ENCODE data around the gene NME9.
"Not testable (repeated sequence)": the region's sequence is repeated elsewhere in the genome, so short reads cannot be mapped to it uniquely, and the experiment has no call there.

NME9 gene, protein sequence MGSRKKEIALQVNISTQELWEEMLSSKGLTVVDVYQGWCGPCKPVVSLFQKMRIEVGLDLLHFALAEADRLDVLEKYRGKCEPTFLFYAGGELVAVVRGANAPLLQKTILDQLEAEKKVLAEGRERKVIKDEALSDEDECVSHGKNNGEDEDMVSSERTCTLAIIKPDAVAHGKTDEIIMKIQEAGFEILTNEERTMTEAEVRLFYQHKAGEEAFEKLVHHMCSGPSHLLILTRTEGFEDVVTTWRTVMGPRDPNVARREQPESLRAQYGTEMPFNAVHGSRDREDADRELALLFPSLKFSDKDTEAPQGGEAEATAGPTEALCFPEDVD

DNA sequence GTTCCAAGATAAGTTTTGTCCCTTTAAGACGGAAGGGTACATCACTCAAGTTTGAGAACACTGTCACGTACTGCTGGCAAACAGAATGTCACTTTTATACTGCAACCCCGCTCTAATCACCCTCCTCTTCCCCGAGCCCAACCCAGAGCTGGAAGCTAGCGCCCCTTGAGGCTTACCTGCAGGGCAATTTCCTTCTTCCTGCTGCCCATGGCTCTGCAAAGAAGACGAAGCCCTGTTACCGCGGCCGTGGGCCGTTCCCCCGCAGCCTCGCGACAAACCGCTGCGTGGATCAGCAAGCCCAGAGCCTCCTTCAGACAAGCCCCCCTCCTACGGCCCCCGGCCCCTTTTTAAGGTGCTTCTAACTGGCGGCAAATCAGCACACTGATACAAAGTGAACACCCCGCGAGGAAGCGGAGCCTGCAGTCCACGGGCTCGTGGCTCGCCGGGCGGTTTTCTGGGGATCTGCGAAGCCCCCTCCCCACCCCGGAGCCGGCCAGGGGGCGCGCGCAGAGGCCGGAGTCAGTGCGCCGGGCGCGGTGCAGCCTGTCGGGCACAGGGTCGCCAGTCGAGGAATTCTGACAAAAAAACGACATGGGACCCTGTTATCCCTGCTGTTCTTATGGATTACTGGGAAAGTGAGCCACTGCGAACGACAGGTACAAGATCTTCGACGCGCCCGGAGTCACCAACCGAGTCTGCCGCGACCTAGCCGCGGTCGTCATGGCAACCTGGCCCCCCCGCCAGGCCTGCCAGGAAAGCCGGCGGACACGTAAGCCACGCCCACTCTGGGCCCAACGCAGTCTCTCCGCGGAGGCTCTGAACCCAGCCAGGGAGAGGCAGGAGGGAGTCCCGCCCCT, at the start of gene NME9:
Gene NME9 (minus strand): TSS at position 725 of the 857 bp plus-strand sequence. CDS start 516 bp downstream, at position 209.
- peak; percentile 92 for DNase-seq (ENCODE audit: low read depth)

DNA sequence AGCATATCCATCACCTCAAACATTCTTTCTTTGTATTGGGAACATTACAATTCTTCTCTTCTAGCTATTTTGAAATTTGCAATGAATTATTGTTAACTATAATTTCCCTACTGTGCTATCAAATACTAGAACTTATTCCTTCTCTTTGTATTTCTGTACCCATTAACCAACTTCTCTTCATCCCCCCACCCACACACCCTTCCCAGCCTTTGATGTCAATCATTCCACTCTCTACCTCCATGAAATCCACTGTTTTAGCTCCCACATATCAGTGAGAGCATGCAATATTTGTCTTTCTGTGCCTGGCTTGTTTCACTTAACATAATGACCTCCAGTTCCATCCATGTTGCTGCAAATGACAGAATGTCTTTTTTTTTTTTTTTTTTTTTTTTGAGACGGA, 49.3 kb upstream of the NME9 start:
- DNase-seq (ENCODE audit: low read depth), result no peak

DNA sequence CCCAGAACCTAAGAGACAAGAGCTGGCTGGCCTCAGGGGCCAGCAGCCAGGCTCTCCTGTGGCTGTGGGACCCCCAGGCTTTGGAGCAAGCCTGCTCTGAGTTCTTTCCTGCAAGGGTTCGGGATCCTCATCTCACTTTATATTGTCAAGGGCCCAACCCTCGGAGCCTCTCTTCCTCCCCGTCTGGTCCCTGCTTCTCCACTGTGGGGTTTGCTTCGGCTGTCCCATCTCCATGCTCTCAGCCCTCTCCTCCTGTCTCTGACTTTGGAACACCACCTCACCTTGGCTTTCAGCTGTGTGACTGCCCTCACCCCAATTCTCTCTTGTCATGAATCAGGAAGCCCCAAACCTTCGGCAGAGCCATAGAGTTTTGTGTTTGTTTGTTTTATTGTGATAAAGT, 48.7 kb upstream of the NME9 start:
- DNase-seq (ENCODE audit: low read depth), result no peak

DNA sequence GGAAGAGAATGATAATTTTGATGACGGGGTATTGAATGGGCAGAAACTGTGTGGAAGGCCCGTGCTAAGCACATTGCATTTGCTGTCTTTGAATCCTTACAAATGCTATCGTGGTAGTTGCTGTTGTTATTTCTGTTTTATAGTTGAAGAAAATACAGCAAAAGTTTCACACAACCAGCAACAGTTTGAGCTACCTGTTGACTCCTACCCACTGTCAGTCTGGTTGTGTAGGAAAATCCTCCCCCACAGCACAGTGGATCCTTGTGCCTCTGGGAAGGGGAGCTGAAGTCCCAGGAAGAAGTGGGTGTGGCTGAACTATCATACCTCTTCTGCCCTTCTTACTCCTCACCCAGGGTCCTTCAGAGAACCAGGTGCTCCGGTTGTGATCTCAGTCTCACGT, 48.2 kb upstream of the NME9 start:
- DNase-seq (ENCODE audit: low read depth), result no peak

DNA sequence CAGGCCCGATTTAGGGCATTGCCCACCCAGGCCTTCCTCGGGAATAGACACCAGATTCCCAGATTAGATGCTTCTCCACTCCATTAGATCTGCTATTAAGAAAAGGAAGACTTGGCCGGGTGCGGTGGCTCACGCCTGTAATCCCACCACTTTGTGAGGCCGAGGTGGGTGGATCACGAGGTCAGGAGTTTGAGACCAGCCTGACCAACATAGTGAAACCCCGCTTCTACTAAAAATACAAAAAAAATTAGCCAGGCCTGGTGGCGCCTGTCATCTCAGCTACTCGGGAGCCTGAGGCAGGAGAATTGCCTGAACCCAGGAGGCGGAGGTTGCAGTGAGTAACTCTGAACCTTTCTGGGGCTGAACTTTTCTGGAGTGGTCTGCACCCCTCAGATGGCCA, 47.6 kb upstream of the NME9 start:
- DNase-seq (ENCODE audit: low read depth), result not testable (repeated sequence)

DNA sequence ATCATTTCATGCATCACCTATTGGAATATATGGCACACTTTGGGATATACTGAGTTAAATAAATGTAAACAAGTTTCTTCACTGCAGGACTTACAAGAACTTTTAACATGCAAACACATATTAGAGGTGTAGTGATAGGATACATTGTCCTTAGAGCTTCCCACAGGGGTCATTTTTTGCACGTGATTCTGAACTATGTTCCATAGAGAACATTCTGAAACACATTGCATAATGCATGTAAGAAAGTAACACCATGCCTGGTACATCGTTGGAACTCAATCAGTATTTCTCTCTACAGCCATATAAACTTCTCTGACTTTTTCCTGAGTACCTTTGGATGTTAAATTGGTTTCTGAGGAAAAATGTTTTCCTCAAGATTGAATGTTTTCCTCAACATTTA, 47.0 kb upstream of the NME9 start:
- no peak for DNase-seq (ENCODE audit: low read depth)

DNA sequence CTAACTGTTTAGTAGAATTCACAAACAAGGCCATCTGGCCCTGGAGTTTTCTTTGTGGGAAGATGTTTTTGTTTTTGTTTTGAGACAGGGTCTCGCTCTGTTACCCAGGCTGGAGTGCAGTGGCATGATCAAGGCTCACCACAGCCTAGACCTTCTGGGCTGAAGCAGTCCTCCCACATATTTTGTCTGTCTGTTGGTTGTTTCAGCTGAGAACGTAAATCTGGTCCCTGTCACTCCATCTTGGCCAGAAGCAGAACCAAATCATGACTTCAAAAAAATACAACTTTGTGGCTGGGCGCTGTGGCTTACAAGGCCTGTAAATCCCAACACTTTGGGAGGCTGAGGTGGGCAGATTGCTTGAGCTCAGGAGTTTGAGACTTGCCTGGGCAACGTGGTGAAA, 45.8 kb upstream of the NME9 start:
- no peak for DNase-seq (ENCODE audit: low read depth)

DNA sequence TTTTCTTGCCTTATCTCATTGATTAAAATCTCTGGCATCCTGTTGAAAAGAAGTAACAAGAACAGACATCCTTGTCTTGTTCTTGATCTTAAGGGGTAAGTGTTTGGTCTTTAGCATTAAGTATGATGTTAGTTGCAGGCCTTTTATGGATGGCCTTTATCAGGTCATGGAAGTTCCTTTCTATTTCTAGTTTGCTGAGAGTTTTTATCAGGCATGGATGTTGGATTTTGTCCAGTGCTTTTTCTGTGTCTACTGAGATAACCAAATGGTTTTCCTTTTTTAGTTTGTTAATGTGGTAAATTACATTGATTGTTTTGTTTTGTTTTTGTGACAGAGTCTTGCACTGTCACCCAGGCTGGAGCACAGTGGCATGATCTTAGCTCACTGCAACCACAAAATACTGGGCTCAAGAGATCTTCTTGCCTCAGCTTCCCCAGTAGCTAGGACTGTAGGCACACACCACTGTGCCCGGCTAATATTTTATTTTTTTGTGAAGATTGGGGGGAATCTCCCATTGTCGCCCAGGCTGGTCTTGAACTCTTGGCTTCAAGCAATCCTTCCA, 45.0 kb upstream of the NME9 start:
- DNase-seq (ENCODE audit: low read depth), result no peak

DNA sequence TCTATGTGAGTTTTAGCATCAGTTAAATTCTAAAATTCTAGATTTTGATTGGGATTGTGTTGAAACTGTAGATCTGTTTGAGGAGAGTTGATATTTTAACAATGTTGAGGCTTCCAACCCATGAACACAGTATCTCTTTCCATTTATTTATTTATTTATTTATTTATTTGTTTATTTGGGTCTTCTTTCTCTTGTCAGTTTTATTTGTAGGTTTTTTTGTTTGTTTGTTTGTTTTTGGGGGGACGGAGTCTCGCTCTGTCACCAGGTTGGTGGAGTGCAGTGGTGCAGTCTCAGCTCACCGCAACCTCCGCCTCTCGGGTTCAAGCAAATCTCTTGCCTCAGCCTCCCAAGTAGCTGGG, 44.1 kb upstream of the NME9 start:
- no peak for DNase-seq (ENCODE audit: low read depth)

DNA sequence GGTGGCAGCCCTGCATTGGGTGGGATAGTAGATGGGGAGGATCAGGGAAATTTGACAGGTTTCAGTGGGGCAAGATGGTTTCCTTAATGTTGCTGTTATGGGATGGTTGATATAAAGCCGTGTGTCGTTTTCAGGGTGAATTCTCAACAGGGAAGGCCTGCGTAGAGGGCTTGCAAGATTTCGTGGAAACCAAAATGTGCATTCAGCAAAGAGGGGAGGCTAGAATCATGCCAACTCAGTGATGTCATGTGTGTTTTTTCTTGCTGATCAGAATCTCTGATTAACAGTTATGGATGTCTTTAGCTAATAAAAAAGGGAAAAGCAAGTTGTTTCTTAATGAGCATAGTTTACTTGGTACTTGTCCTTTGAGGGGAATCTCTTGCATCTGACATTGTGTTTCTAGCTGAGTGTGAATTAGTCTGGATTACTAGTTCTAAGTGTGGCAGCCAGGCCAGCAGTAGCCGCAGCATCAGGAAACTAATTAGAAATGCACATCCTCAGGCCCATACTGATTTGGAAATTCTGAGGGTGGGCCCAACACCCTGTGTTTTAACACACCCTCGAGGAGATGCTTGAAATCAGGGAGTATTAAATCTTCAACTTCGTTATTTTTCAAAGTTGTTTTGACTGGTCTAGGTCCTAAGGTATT, 43.6 kb upstream of the NME9 start:
- no peak for DNase-seq (ENCODE audit: low read depth)

DNA sequence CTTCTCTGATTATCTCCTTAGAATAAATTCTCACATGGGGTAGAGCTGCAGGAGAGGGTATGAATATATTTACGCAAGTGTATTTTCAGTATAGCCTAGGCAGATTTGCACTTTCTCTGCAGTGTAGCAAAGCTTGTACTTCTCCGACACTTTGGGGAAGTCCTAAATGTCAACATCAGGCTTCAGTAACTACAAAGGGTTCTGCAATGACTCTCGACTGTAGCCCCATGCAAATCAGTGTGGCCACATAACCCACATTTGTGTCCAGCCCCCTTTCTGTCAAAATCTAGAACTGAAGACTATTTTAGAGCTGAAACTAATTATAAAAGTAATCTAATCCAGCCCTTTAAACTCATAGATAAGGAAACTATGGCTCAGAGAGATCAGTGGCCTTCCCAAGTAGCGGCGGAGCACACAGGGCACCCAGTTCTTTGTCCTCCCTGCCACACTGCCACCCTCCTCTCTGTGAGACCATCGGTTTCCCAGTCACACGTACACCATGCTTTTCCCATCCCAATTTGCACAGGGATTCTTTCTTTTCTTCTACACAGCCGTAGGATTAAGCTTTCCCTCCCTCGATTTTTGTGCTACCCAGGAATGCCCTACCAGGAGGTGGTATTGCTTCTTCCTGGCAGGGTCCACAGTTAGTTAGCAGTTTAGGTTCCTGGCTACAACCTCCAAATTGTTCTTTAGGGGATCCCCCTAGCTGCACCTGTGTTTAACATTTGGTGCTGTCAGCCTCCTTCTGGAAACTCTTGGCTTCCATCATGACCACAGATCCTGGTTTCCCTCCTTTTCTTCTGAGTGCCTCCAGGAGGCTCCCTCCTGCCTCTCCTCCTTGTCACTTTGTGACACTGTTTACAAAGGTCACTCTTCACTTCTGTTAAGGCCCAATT, 41.7 kb upstream of the NME9 start:
- no peak for DNase-seq (ENCODE audit: low read depth)

DNA sequence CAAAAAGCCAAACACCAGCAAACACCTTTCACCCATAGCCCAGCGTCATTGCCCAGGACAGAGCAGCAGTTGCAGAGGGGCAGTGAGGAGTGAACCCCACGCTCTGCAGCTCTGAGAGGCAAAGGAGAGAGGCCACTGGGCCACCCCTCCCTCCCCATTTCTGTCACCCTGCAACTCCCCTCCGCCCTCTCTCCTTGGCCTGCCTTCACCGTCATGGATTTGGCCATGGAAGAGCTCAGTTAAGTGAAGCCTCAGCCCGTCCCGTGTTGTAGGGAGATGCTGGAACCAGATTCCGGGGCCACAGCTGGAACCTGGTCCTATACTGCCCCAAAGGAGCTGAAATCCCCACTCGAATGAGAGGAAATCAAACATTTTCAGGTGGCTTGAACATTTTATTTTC, 40.7 kb upstream of the NME9 start:
- DNase-seq (ENCODE audit: low read depth), result no peak

DNA sequence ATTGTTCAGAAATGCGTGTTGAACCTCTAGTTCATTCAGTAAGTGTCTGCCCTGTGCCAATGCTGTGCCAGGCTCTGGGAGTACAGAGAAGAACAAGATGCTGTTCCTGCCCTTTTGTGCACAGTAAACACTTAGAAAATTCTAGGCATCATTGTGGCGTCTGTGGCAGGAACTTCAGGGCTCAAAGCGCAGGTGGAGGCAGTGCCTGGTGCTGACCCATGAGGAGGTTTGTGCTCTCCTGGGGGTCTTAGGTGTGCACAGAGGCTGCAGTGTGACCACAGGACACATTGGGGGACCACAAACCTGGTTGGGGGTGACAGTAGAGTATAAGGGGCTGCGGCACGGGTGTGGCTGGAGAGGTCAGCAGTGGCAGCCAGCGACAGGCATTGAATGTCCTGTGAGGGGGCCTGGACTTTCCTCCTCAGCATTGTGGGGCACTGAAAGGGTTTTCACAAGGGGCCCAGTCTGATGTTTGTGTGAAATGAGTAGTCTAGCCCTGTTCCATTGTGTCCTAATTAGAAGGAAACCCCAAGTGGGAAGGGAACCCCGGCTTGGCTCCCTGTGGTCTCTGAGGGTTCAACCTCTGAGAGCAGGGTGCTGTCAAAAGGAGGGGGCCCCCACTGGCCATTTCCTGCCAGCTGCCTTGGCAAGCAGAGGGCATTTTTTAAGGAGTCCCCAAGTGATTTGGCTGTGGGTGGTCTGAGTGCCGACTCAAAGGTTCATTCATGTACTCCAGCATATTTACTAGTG, 39.7 kb upstream of the NME9 start:
- DNase-seq (ENCODE audit: low read depth), result no peak

DNA sequence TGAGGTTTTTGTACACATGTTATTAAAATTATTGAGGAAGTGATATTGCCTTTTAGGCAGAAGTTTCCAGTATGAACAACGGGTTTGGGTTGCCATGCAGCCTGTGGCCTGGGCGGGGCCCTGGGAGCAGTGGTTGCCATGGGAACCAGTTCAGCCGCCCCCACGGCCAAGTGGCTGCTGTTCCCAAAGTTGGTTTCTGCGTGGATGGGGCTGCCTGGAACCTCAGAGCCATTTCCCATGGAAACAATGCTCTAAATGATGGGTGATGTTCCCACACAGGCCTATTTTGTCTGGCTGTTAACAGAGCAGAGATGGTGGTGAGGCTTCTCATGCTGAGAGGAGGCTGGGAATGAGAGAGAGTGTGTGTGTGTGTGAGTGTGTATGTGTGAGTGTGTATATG, 38.3 kb upstream of the NME9 start:
- DNase-seq (ENCODE audit: low read depth), result peak; percentile 9

DNA sequence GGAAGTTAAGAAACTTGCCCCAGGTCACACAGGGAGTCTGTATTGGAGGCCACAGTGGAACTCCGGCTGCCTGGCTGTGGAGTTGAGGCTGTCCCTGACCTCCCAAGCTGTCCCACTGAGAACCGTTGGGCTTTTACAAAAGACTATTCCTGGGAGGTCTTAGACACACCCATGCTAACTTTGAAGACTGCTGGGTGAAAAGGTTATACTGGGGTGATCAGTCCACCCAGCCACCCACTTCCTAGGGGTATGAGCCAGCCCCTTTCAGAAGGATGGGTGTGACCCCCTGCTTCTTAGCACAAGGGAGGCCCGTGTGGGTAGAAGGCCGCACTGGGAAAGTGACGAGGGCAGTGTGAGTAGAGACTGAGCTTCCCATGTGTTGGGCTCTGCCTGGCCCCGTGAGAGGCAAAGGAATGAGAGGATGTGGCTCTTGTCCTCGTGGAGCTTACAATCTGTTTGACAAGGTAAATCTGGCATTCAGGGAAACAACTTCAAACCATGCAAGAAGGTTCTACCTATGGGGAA, 37.7 kb upstream of the NME9 start:
- no peak for DNase-seq (ENCODE audit: low read depth)

DNA sequence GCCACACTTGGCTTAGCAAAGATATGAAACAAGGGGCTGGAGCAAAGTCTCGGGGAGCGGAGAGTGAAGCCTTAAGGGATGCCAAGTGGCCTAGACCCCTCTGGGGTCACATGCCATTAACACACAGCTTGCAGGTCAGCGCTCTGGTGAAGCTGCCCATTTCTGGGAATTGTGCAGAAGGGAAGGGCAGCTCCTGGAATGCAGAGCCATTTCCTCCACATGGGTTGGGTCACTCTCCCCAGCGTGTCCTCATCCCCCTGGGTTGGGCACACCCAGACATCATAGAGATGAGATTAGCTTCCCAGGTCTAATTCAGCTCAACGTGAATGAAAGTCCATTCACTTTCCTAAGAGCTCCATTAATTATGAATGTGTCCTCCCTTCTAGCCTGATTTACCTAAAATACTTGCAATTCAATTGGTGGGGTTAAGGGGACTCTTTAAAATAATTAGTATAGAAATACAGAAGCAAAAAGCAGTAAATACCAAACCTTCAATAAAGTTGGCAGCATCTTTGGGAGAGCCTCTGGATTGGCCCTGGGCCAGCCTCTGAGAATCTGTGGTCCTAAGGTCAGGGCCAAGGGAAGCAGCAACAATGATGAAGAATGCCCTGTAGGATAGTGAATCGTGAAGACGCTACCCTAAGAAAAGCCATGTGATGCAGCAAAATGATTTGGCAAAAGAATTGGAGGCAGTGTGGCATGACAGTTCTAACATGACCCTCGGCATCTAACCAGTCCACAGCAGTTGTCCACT, 36.5 kb upstream of the NME9 start:
- no peak for DNase-seq (ENCODE audit: low read depth)

DNA sequence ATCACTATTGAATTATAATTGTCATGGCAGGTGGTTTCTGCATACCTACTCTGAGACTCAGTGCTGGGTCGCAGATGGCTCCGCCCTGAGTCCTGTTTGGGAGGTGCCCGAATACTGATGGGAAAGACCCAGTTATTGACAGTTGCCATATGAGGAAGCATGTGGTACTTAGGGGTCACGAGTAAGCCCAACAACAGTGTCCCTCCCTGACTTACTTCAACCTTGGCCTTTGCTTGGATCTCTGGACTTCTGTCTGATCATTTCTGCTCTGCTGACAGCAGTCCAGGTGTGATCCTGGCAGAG, 35.6 kb upstream of the NME9 start:
- DNase-seq (ENCODE audit: low read depth), result no peak

DNA sequence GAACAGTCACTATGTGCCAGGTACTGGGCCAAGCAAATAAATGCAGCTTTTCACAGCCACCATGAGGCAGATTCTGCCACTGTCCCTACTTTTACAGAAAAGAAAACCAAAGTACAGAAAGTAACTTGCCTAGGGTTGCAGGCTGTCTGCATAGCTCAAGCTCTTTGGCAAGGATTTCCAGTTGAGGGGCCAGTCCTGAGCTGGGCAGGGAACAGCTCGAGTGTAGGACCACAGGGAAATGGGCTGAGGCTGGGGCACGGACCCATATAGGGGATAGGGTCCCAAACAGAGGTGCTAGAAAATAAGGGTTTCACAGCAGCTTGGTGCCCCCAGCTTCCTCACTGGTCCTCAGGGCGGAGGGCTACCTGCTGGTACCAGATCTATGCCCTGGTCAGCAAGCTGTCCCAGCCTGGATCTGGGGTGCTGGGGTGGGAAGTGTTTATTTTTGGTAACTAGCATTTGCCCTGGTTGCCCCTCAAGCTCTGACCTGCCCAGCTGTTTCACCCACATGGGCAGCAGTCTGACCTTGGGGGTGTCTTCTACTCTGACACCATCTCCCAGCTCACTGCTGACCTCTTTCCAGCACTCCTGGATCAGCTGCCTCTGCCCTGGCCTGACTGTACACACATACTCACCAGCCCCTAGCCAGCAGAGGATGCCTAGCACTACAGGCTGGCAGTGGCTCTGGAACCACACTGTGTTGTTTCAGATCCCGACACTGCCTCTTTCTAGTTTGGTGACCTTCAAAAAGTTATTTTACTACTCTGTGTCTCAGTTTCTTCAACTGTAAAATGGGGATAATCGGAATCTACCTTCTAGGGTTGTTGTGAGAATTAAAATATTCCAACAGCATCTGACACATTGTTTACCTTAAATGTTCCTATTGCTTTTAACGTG, 35.0 kb upstream of the NME9 start:
- no peak for DNase-seq (ENCODE audit: low read depth)

DNA sequence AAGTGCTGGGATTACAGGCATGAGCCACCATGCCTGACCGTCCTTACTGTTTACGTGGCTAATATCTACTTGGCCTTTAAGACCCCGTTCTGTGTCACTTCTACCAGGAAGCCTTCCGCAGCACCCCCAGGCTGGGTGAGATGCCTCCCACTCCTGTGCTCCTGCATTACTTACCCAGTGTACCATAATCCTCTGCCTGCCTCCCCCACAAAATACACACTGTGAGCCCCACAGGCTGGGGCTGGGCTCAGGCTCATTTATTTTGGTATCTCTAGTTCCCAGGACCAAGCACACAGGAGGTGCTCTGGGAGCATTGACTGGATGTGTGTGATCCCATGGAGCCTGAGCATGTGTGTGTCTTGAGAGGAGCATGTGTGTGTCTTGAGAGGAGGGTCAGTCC, 33.7 kb upstream of the NME9 start:
- DNase-seq (ENCODE audit: low read depth), result no peak
